Putamen (tissue), 1 donor: Measurements from ENCODE around the gene RLBP1.

Source experiments
- DNase-seq: peaks from one replicate; pipeline ENCODE4 v3.0.0-alpha.2; 2016; ENCODE audit warnings: low spot score

RLBP1 gene

DNA sequence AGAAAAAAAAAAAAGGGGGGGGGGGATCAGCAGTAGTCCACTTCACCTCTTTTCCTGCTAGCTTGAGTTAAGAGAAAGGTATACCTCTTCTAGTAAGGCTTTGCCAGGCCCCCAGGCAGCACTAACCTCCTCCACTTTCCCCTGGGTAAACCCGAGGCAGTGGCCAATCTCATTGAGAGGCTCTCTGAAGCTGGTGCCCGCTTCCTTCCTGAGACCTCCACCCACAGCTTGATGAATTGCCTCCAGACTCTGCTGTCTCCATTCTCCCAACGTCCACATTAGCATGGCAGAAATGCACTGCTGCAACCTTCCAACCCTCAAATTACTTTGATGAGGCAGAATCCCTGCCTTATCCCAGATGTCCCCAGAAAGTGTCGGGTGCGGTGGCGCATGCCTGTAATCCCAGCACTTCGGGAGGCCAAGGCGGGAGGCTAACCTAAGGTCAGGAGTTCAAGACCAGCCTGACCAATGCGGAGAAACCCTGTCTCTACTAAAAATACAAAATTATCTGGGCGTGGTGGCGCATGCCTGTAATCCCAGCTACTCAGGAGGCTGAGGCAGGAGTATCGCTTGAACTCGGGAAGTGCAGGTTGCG, 15.3 kb downstream of the RLBP1 start:
- DNase-seq: no peak

DNA sequence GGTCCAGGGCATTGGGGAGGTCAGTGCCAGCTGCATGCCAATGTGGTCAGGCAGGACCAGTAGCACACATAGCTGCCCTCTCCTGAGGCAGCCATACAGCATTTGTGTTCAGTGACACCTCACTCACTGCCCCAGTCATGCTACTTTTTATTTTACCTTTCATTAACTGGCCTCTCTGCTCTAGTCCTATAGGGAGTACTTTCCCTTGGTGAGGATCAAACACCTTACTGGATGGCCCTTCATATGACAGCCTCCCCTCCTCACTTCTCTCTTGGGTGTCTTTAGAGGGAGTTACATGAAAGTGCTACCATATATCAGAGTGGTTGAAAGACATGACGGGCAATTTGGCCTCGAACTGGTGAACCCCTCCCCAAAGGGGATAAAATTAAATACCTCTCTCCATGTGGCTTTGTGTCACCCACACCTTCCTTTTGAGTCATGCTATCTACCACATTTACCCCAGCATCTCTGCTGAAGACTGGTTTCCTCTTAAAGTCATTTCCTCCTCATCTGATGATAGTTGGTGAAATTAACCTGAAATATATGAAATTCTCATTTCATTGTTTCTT, 17.6 kb downstream of the RLBP1 start:
- DNase-seq: no peak

DNA sequence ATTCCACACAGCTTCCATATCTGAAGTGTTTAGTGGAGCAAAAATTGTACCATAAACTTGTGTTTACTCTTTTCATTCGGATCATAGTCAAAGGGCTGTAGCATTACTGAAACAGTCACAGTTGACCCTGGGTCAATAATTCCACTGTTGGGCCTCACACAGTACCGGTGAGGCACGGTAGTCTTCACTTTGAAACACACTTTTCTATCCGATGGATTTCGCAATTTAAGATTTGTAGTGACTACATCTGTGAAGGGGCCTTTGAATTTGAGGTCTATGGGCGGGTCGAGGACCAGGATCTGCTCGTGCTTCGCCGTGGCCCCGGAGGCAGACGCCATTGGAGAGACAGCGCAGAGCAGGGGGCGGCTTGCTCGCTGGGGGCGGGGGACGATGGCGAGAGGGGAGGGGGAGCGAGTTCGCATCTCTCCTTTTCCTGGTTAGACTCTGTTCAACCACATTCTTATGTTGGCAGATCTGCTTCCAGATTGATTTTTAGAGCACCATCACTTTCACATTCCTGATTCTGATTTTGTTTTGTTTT, 19.8 kb downstream of the RLBP1 start:
- DNase-seq: no peak

DNA sequence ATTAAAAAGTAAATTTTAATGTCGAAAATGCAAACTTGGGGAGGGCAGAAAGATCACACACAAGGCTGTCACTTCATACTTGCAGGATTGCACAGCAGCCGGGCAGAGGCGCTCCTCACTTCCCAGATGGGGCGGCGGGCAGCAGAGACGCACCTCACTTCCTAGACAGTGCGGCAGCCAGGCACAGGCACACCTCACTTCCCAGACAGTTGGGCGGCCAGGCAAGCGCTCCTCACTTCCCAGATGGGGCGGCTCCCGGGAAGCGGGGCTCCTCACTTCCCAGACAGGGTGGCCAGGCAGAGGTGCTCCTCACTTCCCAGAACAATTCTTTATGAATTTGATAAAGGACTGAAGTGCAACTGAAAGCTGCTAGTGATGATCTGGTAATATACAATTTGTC, 21.2 kb downstream of the RLBP1 start:
- no peak for DNase-seq

DNA sequence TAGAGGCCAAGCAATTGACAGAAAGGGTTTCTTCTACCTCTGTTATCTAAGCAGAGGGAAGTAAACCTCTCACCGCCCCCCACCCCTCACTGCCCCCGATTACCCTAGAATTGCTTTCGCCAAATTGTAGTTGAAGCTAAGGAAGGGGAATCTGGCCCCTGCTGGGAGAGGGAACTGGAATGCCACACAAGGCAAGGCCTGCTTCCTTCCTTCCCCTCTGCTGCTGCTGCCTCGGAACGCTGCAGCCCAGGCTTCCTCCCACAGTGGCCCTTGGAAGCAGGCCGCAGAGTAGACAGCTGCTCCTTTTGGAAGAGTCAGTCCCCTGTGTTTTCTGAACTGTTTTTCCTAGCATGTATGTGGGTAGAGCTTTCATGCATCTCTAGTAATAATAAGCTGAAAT, 21.6 kb downstream of the RLBP1 start:
- peak; percentile 45 for DNase-seq

DNA sequence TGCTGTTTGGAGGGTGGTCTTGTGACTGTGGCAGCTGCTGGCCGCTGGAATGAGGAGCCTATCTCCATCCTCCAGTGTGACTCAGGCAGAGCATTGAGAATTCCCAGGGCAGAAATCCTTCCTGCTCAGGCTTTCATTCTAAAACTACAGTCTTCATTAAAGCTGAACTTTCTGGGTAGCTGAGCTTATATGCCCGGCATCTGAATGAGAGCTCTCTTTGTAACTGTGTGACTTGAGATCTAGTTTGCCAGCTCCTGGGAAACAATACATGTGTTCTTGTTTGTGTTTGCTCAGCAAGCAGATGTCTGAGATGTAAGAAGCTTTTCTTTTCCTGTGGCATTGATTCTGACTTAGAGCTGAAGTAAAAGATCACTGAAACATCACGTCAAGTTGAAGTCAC, 22.4 kb downstream of the RLBP1 start:
- peak; percentile 87 for DNase-seq

DNA sequence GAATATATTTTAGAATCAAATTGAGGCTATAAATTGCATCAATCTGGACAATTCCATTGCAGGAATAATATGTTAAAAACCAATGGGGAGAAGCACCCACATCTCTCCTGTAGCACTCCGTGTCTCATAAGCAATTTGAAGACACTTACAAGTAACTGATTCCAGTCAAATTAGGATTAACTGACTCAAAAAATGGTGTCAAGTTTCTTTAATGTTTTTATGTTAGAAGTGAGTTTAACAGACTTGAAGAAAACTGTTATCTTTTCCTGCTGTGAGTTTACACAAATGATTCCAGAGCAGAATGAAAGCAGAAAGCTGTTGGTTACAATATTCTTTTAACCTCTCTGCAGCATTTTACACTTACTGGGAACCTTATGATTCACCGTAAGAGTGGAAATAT, 23.2 kb downstream of the RLBP1 start:
- no peak for DNase-seq

DNA sequence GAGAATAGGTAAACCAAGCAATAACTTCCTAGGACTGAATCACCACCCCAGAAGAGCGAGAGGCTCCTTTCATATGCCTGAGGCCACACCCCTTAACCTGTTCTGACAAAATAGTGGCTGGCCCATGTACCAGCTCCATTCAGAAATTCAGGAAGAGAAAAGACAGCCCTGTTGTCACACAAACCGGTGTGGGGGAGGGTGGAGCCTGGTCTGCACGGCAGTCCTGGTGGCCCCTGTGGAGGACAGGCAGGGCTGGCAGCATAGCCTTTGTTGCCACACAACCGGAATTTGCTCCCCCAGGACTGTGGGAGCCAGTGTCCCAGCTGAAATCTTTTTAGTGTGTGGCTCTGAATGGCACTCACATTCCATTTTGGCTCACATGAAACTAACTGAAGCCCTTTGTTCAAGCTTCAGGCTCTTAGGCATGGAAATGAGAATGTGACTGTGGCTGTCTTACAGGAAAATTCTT, 23.8 kb downstream of the RLBP1 start:
- DNase-seq: peak; percentile 94

DNA sequence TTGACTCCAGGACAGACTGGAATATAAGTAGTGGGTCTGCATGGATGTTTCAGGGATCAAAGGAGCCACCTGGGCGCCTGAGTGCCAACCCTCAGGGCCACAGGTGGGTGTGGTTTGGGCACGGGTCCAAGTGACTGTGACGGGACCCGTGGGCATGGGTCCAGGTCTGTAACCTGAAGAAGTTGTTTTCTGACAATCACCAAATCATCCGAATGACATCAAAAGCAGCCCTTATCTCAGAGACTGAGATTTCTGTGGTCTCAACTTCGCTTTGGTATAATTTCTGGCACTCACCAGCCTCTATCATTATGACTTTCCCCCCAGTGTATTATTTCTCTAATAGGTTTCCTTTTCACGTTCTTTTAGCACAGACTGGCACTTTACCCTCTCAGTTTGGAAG, 24.4 kb downstream of the RLBP1 start:
- DNase-seq: no peak

DNA sequence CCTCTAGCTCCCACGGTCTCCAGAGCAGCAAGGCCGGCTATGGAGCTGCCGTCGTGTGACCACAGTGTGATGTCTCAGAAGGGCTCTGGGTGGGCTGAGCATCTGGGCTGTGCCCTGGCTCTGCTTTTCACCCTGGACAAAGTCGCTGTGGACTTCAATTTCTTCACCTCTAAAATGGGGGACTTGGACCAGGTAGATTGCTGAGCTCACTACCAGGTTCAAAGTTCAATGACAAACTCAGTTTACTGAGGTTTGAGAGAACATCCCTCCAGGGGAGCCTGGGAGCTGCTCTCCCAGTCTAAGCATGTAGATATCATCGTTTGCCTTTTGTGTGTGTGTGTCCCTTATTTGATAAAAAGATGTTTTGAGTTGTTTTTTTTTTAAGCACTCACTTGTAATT, 25.1 kb downstream of the RLBP1 start:
- DNase-seq: no peak

DNA sequence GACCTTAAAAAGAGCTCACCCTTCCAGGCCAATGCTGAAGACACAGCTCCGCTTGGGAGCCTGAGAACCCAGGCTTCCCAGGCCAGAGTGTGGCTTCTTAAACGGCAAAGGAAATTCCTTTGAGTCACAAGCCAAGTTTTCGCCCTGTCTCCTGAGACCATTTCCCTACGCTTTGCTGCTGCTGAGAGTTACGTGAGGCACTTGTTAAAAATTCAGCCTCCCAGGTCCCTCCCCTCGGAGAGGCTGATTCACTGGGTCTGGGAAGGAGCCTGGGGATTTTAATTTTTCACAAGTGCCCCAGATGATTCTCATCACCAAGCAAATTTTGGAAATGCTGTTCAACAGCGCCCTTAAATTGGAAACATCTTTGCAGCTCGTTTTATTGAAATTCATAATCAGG, 25.5 kb downstream of the RLBP1 start:
- DNase-seq: no peak

DNA sequence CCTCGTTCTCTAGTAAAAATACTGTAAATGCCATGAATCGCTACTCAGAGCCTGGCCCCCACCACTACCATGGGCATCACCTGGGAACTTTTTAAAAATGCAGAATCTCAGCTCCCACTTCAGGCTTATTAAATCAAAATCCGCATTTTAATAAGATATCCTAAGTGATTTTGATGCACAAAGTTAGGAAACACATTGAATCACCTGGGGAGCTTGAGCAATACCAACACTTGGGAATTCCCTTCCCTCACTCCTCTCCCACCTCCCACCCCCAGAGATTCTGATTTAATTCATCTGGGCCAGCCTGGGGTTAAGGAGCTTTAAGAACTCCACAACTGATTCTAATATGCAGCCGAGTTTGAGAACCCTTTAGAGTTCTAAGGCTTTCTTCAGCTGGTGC, 26.8 kb downstream of the RLBP1 start:
- DNase-seq: peak; percentile 69

DNA sequence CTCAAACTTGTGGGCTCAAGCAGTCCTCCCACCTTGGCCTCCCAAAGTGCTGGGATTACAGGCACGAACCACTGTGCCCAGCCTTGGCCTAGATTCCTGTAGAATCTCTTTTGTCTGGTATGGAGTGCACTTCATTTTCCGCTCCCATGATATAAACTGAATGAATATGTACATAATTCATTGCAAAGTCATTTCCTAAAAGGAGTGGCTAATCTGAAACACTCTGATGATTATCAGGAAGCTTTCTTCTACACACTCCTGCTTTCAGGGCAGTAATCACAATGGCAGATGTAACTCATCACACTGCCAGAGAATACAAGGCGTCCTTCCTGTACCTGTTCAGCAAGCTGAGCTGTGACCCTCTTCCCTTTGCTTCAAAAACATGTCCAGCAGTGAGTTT, 28.6 kb downstream of the RLBP1 start:
- DNase-seq: no peak

DNA sequence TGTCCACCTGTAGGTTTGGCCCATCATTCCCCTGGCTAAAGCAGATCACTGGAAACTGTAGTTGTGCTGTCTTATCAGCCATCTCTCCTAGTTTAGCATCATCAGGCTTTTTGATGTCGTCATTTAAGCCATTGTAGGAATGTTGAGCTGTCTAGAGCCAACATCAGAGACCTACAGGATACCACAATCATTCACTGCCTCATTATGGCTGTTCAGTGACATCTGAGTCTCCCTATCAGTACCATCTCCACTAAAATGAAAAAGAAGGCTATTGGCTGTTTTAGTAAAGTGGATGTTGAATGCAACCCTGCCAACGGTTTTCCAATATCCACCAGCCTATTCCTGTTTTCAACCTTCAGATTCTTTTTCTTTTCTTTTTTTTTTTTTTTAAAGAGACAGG, 29.2 kb downstream of the RLBP1 start:
- DNase-seq: no peak

DNA sequence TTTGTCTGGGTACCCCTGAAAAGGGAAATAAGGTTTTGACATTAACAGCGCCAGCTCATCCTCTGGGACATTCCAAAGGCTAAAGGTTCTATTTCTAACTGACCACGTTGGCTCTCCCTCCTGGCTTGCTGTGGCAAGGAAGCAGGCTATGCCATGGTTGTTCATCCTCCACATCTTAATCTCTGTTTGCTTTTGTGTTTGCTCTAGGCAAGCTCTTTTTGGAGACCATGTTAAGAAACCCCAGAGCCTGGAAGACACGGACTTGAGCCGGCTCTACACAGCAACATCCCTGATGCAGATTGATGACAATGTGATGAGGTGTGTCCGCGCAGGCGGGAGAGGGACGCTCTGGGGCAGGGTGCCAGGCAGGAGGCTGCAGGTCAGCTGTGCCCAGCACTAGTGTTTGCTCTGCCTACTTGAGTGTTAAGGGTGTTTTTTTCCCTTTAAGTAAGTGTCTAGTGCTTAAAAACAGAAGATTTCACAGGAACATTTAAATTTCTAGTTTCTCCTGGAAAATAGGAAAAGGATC, 33.3 kb downstream of the RLBP1 start:
- no peak for DNase-seq

DNA sequence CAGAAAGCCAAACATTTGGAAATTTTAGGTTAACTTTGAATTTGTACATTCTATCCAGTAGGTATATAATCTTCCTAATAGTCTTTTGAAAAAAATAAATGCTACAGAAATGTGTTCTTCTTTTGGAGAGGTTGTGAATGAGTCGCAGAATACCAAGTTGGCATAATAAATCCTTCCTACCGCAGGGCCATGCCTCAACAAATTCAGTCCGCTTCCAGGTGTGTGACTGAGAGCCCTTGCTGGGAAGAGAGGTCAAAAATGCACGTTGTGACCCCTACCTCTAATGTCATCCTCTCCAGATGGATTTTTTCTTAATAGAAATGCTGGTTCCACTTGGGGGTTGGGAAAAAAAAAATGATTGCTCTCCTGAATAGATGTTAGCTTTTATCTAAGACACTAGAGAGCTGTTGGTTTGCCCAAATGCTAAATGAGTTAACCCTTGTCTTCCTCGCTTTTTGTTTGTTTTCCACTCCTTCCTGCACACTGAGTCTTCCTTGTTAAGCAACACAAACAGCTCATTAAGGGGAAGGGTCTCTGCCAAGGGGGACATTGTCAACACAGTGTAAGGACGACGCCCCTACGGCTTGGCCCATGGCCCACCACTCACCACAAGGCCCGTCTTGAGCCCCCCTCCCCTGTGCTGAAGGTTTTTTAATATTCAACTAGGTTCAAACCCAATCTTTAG, 33.9 kb downstream of the RLBP1 start:
- no peak for DNase-seq

DNA sequence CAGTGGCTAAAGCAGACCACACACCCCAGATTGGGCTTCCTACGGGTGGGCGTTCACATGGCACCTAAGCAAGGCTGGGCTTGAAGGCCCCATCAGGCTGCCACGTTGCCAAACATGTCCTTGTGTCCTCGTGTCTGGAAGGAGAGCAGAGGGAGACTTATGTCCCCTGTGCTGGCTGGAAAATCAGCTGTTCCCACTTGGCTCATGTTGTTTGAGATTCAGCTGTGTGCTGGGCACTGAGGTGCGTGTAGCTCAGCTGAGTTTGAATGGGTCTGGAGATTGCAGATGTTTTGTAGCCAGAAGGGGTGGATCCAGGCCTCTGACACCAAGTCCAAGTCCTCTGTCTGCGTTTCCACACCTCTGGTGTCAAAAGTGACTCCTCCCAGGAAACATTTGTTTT, 34.6 kb downstream of the RLBP1 start:
- DNase-seq: no peak

DNA sequence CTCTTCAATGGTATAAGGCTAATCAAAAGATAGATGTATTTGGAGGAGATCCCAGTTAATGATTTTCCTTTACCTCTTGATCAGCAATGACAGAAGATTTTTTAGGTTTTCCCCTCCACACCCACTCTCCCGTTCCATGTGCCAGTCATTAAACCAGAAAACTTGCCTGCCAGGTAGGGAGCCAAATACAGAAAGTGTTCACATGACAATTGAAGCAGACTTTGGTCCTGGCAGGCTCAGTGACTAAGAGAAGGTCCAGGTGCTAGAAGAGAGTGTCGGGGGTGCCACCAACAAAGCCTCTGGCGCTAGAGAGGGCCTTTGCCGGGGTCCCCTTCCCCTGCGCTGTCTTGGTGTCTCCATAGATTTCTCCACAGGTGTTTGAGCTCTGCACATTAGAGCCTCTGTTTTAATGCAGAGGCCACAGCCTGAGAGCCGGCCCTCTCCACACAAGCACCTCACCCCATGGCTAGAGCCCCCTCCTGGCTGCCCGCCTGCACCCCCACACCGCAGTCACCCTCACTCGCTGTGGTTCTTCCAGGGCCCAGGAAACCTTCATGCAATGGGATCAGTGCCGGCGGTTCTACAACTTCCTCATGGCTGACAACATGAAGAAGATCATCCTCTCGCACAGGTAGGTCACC, 36.4 kb downstream of the RLBP1 start:
- DNase-seq: no peak

DNA sequence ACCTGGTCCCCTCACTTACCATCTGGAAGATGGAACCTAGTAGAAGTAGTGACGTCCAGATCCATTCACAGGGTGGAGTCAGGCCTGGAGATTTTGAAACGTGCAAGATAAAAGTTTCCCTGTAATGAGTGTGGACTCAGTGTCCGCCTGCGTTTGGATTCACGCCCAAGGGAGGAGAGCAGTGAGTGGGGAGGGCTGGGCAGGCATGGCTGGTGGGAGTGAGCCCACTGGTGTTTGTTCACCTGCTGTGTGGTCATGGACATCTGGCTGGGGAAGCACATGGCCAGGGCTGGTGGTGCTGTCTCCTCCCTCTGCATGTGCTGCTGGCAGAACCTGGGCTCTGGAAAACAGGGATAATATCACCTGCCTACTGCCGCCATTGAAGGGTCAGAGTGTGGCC, 37.0 kb downstream of the RLBP1 start:
- DNase-seq: no peak

DNA sequence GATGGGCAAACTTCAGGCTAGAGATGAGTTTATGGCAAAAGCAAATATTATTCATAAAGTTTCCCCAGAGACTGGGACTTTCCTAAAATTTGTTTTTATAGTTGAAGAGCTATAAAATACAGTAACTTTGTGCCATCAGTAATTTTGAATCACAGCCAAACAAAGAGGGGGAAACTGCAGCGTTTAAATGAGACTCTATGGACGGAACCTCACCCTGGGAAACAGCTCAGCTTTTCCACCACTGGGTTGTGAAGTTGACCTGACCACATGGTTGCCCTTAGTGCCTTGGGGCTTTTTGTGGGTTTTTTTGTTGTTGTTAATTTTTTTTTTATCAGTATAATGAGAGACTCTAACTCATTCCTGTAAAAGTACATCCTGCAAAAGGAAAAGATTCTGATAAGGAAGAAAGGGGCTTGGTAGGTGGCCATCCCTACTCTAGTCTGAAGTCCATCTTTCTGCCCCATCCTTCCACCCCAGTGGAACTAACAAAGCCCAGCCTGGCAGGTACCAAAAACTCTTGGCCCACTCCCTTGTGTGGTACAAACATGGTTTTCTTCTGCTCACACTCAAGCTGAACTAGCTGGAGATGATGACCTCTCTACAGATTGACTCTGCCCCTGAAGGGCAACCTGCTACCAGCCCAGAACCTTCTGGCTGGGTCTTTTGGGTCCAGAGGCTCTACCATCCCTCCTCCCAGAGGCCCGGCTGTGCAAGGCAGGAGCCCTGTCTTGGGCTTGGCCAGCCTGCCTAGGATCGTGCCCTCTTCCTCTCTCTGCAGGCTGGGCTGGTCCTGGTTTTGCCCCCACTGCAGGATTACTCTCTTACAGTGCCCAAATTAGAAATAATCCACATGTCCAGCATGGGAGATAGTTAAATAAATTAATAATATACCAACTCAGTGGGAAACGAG, 41.2 kb downstream of the RLBP1 start:
- DNase-seq: no peak

DNA sequence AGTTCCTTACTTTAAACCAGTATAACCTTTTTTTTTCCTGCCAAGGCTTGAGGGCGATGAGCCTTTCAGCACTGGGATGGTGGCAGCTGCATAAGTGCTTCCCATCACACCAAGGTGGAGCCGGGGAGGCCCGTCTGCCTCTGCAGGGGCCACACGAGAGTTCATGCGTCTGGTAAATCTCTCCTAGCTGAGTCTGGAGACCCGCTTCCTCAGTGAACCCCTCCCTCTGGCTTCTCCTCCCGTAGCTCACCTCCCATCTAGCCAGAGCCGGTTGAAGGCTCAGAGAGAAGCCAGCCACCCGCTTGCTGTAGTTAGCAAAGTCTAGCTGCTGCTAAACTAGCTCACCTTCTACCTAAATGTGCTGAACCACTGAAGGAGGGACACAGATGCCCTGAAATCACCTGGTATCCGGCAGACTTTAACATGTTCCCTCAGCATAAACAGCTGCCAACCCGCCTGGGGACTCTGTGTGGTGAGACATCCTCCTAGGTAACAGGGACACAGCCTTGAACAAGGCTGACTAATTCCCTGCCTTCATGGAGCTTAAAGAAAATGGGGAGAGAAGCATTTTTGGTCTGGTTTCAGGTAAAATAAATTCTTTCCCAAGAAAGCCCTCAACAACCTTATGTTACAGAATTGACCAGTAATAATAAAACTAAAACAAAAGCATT, 42.9 kb downstream of the RLBP1 start:
- DNase-seq: no peak
